Neural progenitor cell (in vitro differentiated cells): ENCODE data around the gene STK39. TPM values are rescaled to one million over a fixed set of nuclear protein-coding genes. Genes with fewer than 3 reads are reported as not detected.

Source experiments
- DNase-seq: peaks from one replicate; pipeline ENCODE4 v3.0.0-alpha.2; 2016; ENCODE audit warnings: low spot score
- H2AFZ ChIP-seq: fragments of 200-600 bp; sonication (generic); replicated peaks from 2 replicates; pipeline ENCODE4 v1.6.1; 2016; ENCODE audit warnings: antibody characterized with exemption
- H3F3A ChIP-seq: fragments of 200-600 bp; sonication (generic); 2 replicates; pipeline ENCODE4 v1.6.1; 2016; ENCODE audit warnings: antibody characterized with exemption, low read depth
- H3K27ac ChIP-seq: fragments of 200-600 bp; sonication (generic); 2 replicates; pipeline ENCODE4 v1.5.1; 2016; ENCODE audit warnings: mild to moderate bottlenecking
- H3K27me3 ChIP-seq: fragments of 200-600 bp; sonication (generic); 2 replicates; pipeline ENCODE4 v1.6.1; 2016; ENCODE audit warnings: mild to moderate bottlenecking, moderate library complexity
- H3K36me3 ChIP-seq: fragments of 200-600 bp; sonication (generic); 2 replicates; pipeline ENCODE4 v1.5.1; 2016
- H3K4me1 ChIP-seq: fragments of 200-600 bp; sonication (generic); 2 replicates; pipeline ENCODE4 v1.6.1; 2016; ENCODE audit warnings: mixed run types
- H3K4me2 ChIP-seq: fragments of 200-600 bp; sonication (generic); 2 replicates; pipeline ENCODE4 v1.6.1; 2016
- H3K4me3 ChIP-seq: fragments of 200-600 bp; sonication (generic); 2 replicates; pipeline ENCODE4 v1.5.1; 2016
- H3K79me2 ChIP-seq: fragments of 200-600 bp; sonication (generic); 2 replicates; pipeline ENCODE4 v1.6.1; 2016; ENCODE audit warnings: low read depth
- H3K9ac ChIP-seq: fragments of 200-600 bp; sonication (generic); 2 replicates; pipeline ENCODE4 v1.6.1; 2016
- H3K9me3 ChIP-seq: fragments of 200-600 bp; sonication (generic); 2 replicates; pipeline ENCODE4 v1.5.1; 2016; ENCODE audit warnings: low read depth
- H4K20me1 ChIP-seq: fragments of 200-600 bp; sonication (generic); 2 replicates; pipeline ENCODE4 v1.6.1; 2016; ENCODE audit warnings: low read depth
- H3K27ac Mint-ChIP-seq: 3 replicates; pipeline ENCODE4 v1.8.0; 2021; ENCODE audit warnings: mixed read lengths
- H3K27me3 Mint-ChIP-seq: 2 replicates; pipeline ENCODE4 v1.8.0; 2022; ENCODE audit warnings: low read depth, mild to moderate bottlenecking, inconsistent platforms, moderate library complexity, mixed read lengths; ENCODE audit not compliant: insufficient read depth
- H3K36me3 Mint-ChIP-seq: 3 replicates; pipeline ENCODE4 v1.8.0; 2021; ENCODE audit warnings: mixed read lengths
- H3K4me1 Mint-ChIP-seq: 3 replicates; pipeline ENCODE4 v1.8.0; 2021; ENCODE audit warnings: mixed read lengths
- H3K4me3 Mint-ChIP-seq: 3 replicates; pipeline ENCODE4 v1.8.0; 2021; ENCODE audit warnings: mild to moderate bottlenecking, moderate library complexity, mixed read lengths
- H3K9me3 Mint-ChIP-seq: 3 replicates; pipeline ENCODE4 v1.8.0; 2020; ENCODE audit warnings: mixed read lengths
- CTCF ChIP-seq: fragments of 200-600 bp; sonication (generic); IDR thresholded peaks from 2 replicates; pipeline ENCODE4 v1.5.1; 2017; ENCODE audit warnings: antibody characterized with exemption, mild to moderate bottlenecking
- EZH2 ChIP-seq: fragments of 200-600 bp; sonication (generic); IDR thresholded peaks from 2 replicates; pipeline ENCODE4 v1.6.1; 2017; ENCODE audit warnings: antibody characterized with exemption, mild to moderate bottlenecking, moderate library complexity
- EZH2phosphoT487 ChIP-seq: fragments of 200-600 bp; sonication (generic); IDR thresholded peaks from 2 replicates; pipeline ENCODE4 v1.6.1; 2017; ENCODE audit warnings: antibody characterized with exemption
- total RNA-seq: library from RNA; depleted of rRNA; stranded (reverse); fragments of >200 nt; gene quantifications from 2 replicates; pipeline ENCODE4 v1.2.3, GENCODE V29; 2015; ENCODE audit warnings: low replicate concordance

STK39 gene
- total RNA-seq, 1 donor from 2014 or later, result 23.8 TPM

GRCh38 chr2:168237741-168238140 is 9.7 kb downstream of the STK39 start:
- Histone ChIP-seq H3K27me3 (no peaks in the 10 kb centered on the region), H3K4me3 (no peak overlapping the region), H3F3A (no peaks in the 10 kb centered on the region), H3K36me3 (no peaks in the 10 kb centered on the region), H3K27ac (no peak overlapping the region), H2AFZ (no peak overlapping the region), H3K9ac (no peak overlapping the region), H3K4me2 (no peak overlapping the region), H4K20me1 (no peaks in the 10 kb centered on the region), H3K4me1 (peaks cover 12% of the 10 kb centered on the region), H3K9me3 (no peaks in the 10 kb centered on the region), H3K79me2 (peaks cover 6% of the 10 kb centered on the region)
- no peak overlapping the region for H3K27ac Mint-ChIP-seq
- no peak for DNase-seq
- no peak for TF ChIP-seq CTCF
- H3K36me3 Mint-ChIP-seq, result peaks cover 8% of the 10 kb centered on the region
- no peaks in the 10 kb centered on the region for H3K27me3 Mint-ChIP-seq
- H3K9me3 Mint-ChIP-seq, result peaks cover 10% of the 10 kb centered on the region
- no peaks in the 10 kb centered on the region for H3K4me1 Mint-ChIP-seq
- no peak overlapping the region for H3K4me3 Mint-ChIP-seq

- Histone ChIP-seq H3K27me3 (no peaks in the 10 kb centered on the region), H3K36me3 (no peaks in the 10 kb centered on the region), H3K79me2 (peaks cover 6% of the 10 kb centered on the region), H2AFZ (no peak overlapping the region), H3K4me3 (no peak overlapping the region), H4K20me1 (no peaks in the 10 kb centered on the region), H3K9ac (no peak overlapping the region), H3K4me1 (peaks cover 3% of the 10 kb centered on the region), H3K4me2 (no peak overlapping the region), H3F3A (no peaks in the 10 kb centered on the region), H3K9me3 (no peaks in the 10 kb centered on the region), H3K27ac (no peak overlapping the region)
- Mint-ChIP-seq H3K9me3 (peaks cover 16% of the 10 kb centered on the region), H3K27ac (no peak overlapping the region), H3K27me3 (no peaks in the 10 kb centered on the region), H3K36me3 (peaks cover 23% of the 10 kb centered on the region), H3K4me3 (no peak overlapping the region), H3K4me1 (no peaks in the 10 kb centered on the region)
- DNase-seq, result no peak
- TF ChIP-seq EZH2 (no peak), EZH2phosphoT487 (no peak), CTCF (no peak)
Observed at GRCh38 chr2:168234407-168235085, 12.8 kb downstream of the STK39 start.

- Histone ChIP-seq H2AFZ (no peak overlapping the region), H3K4me3 (no peak overlapping the region), H3K36me3 (no peaks in the 10 kb centered on the region), H4K20me1 (no peaks in the 10 kb centered on the region), H3K4me2 (no peak overlapping the region), H3K27ac (no peak overlapping the region), H3K4me1 (no peaks in the 10 kb centered on the region), H3K9ac (no peak overlapping the region), H3K79me2 (peaks cover 6% of the 10 kb centered on the region), H3F3A (no peaks in the 10 kb centered on the region), H3K27me3 (no peaks in the 10 kb centered on the region), H3K9me3 (no peaks in the 10 kb centered on the region)
- H3K9me3 Mint-ChIP-seq, result peaks cover 16% of the 10 kb centered on the region
- DNase-seq, result no peak
- TF ChIP-seq EZH2phosphoT487 (no peak), EZH2 (no peak)
- no peak overlapping the region for H3K4me3 Mint-ChIP-seq
- no peaks in the 10 kb centered on the region for H3K4me1 Mint-ChIP-seq
- peaks cover 26% of the 10 kb centered on the region for H3K36me3 Mint-ChIP-seq
- H3K27me3 Mint-ChIP-seq, result no peaks in the 10 kb centered on the region
- H3K27ac Mint-ChIP-seq, result no peak overlapping the region
Observed at GRCh38 chr2:168233726-168234406, 13.5 kb downstream of the STK39 start.

- Mint-ChIP-seq H3K4me1 (no peaks in the 10 kb centered on the region), H3K27me3 (no peaks in the 10 kb centered on the region), H3K9me3 (peaks cover 14% of the 10 kb centered on the region), H3K27ac (no peak overlapping the region), H3K36me3 (peaks cover 26% of the 10 kb centered on the region), H3K4me3 (no peak overlapping the region)
- no peak overlapping the region for H3K27ac ChIP-seq
- peaks cover under 1% of the 10 kb centered on the region for H3K79me2 ChIP-seq
- TF ChIP-seq CTCF (no peak), EZH2phosphoT487 (no peak), EZH2 (no peak)
- no peak overlapping the region for H3K4me3 ChIP-seq
- no peak overlapping the region for H3K9ac ChIP-seq
- no peaks in the 10 kb centered on the region for H3K27me3 ChIP-seq
- H4K20me1 ChIP-seq, result no peaks in the 10 kb centered on the region
- H3K9me3 ChIP-seq, result no peaks in the 10 kb centered on the region
- DNase-seq, result no peak
- H2AFZ ChIP-seq, result no peak overlapping the region
- H3K36me3 ChIP-seq, result no peaks in the 10 kb centered on the region
- H3K4me1 ChIP-seq, result no peaks in the 10 kb centered on the region
- H3K4me2 ChIP-seq, result no peak overlapping the region
- no peaks in the 10 kb centered on the region for H3F3A ChIP-seq
Observed at GRCh38 chr2:168233166-168233565, 14.2 kb downstream of the STK39 start.
